ENCODE results near the gene MAP3K8.

MAP3K8 gene

GRCh38 chr10:30437031-30437841, 3.3 kb downstream of the MAP3K8 start:
- Histone ChIP-seq H3K4me1 (ENCODE audit: control insufficient read depth, insufficient read depth, low read length) (peaks cover 18% of the 10 kb centered on the region), H3K9ac (ENCODE audit: low read depth, low read length) (no peak overlapping the region), H3K4me3 (ENCODE audit: low read depth, low read length) (peak overlapping the region; percentile 6), H3K36me3 (ENCODE audit: control insufficient read depth, insufficient read depth, low read length) (peaks cover 4% of the 10 kb centered on the region), H3K27me3 (ENCODE audit: control insufficient read depth, insufficient read depth, low read length) (no peaks in the 10 kb centered on the region), H3K9me3 (ENCODE audit: control insufficient read depth, insufficient read depth, low read length) (no peaks in the 10 kb centered on the region)

DNA sequence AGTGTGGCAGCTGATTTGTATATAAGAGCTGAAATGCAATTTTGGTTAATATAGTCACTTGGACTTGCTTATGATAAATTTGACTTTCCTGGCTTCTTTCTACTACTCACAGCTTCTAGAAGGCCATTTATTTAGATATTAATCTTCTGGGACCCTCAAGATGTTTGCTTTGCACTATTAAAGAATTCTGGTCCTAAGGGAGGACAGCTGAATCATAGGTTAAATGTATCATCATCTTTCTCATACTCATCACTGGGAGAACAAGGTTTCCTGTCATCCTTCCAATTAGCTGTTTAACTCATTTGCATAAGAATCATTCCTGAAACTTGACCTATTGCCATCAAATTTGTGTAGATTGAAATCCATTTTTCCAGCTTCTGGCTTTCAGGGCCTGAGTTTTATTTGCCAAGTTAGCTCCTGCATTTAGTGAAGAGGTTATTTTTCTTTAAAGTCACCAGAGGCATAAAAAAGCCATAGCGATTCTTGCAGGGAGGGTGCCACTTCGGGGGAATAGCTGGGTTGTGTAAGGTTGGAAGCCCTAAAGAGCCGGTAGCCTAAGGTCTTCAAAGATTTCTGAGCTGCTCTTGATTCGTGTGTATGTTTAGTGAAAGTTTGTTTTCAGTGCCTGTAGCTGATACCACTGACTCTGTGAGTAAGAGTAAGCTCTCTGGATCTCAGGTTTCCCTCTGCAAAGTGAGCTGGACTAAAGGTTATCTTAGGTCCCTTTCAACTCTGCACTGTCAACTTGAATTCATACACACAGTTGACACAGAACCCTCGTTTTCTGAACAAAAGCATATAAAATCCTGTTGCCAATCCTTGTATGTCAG, 4.3 kb downstream of the MAP3K8 start:
- Histone ChIP-seq H3K9ac (ENCODE audit: low read depth, low read length) (no peak overlapping the region), H3K4me1 (ENCODE audit: control insufficient read depth, insufficient read depth, low read length) (peaks cover 18% of the 10 kb centered on the region), H3K4me3 (ENCODE audit: low read depth, low read length) (no peak overlapping the region), H3K9me3 (ENCODE audit: control insufficient read depth, insufficient read depth, low read length) (no peaks in the 10 kb centered on the region), H3K27me3 (ENCODE audit: control insufficient read depth, insufficient read depth, low read length) (no peaks in the 10 kb centered on the region), H3K36me3 (ENCODE audit: control insufficient read depth, insufficient read depth, low read length) (peaks cover 9% of the 10 kb centered on the region)

GRCh38 chr10:30439931-30440330, 5.9 kb downstream of the MAP3K8 start:
- Histone ChIP-seq H3K36me3 (ENCODE audit: control insufficient read depth, insufficient read depth, low read length) (peaks cover 9% of the 10 kb centered on the region), H3K4me1 (ENCODE audit: control insufficient read depth, insufficient read depth, low read length) (peaks cover 18% of the 10 kb centered on the region)

GRCh38 chr10:30442019-30442606, 8.1 kb downstream of the MAP3K8 start:
- peaks cover 9% of the 10 kb centered on the region for H3K36me3 ChIP-seq (ENCODE audit: control insufficient read depth, insufficient read depth, low read length)
- no peaks in the 10 kb centered on the region for H3K27me3 ChIP-seq (ENCODE audit: control insufficient read depth, insufficient read depth, low read length)
- H3K4me3 ChIP-seq (ENCODE audit: low read depth, low read length) = no peak overlapping the region
- no peak overlapping the region for H3K9ac ChIP-seq (ENCODE audit: low read depth, low read length)
- H3K9me3 ChIP-seq (ENCODE audit: control insufficient read depth, insufficient read depth, low read length) = no peaks in the 10 kb centered on the region
- H3K4me1 ChIP-seq (ENCODE audit: control insufficient read depth, insufficient read depth, low read length) = peaks cover 14% of the 10 kb centered on the region

More at GRCh38 chr10:30439931-30440330, 5.9 kb downstream of the MAP3K8 start:
- no peaks in the 10 kb centered on the region for H3K27me3 ChIP-seq (ENCODE audit: control insufficient read depth, insufficient read depth, low read length)
- H3K9me3 ChIP-seq (ENCODE audit: control insufficient read depth, insufficient read depth, low read length) = no peaks in the 10 kb centered on the region
- H3K9ac ChIP-seq (ENCODE audit: low read depth, low read length) = no peak overlapping the region
- no peak overlapping the region for H3K4me3 ChIP-seq (ENCODE audit: low read depth, low read length)

DNA sequence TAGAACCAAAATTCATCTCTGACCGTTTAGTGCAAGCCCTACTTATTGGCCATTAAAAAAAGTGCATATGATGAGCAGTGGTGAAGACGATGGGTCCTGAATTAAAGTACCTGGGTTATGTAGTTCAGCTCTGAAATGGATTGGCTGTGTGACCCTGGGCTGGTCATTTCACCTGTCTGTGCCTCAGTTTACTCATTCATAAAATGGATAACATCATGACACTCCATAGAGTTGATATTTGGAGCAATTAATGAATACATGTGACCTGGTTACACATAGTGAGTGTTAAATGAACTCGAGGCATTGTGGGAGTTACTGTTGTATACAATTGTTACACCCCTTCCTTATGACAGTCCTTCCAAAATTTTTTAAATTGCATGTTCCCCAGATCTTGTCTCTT, 9.1 kb downstream of the MAP3K8 start:
- Histone ChIP-seq H3K4me3 (ENCODE audit: low read depth, low read length) (no peak overlapping the region), H3K9me3 (ENCODE audit: control insufficient read depth, insufficient read depth, low read length) (no peaks in the 10 kb centered on the region), H3K27me3 (ENCODE audit: control insufficient read depth, insufficient read depth, low read length) (no peaks in the 10 kb centered on the region), H3K9ac (ENCODE audit: low read depth, low read length) (no peak overlapping the region), H3K36me3 (ENCODE audit: control insufficient read depth, insufficient read depth, low read length) (peaks cover 9% of the 10 kb centered on the region), H3K4me1 (ENCODE audit: control insufficient read depth, insufficient read depth, low read length) (peaks cover 6% of the 10 kb centered on the region)

GRCh38 chr10:30445711-30446110, 11.7 kb downstream of the MAP3K8 start:
- H3K4me3 ChIP-seq (ENCODE audit: low read depth, low read length) = no peak overlapping the region
- H3K27me3 ChIP-seq (ENCODE audit: control insufficient read depth, insufficient read depth, low read length) = no peaks in the 10 kb centered on the region
- H3K36me3 ChIP-seq (ENCODE audit: control insufficient read depth, insufficient read depth, low read length) = peaks cover 8% of the 10 kb centered on the region
- H3K4me1 ChIP-seq (ENCODE audit: control insufficient read depth, insufficient read depth, low read length) = no peaks in the 10 kb centered on the region
- H3K9me3 ChIP-seq (ENCODE audit: control insufficient read depth, insufficient read depth, low read length) = no peaks in the 10 kb centered on the region
- no peak overlapping the region for H3K9ac ChIP-seq (ENCODE audit: low read depth, low read length)

DNA sequence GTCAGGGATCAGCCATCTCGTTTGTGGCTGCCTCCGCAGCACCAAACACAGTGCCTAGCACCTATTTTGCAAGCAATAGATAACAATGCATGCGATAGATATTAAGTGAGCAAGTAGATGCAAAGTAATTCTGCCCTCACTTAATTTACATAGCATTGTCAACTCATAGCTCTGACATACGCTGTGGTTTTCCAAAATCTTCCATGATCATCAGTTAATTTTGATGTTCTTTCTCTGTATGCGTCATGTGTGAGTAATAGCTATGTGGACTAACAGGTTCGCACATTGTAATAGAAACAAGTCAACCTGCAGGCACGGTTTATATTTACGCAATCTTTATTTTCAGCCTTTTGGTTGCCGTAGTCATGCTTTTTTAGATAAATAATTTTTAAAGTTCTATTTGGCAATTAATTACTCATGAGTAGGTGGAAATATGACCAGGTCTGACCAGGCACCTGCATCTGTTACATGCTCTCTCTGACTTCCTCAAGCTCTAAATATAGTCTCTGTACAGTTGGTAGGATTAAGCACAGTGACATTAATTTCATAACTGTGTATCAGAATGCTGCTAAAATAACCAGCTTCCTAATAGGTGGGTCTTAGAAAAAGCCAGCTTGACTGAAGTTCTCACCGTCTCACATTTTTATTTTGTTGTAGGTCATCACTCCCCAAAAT, 13.3 kb downstream of the MAP3K8 start:
- no peaks in the 10 kb centered on the region for H3K27me3 ChIP-seq (ENCODE audit: control insufficient read depth, insufficient read depth, low read length)
- H3K4me3 ChIP-seq (ENCODE audit: low read depth, low read length) = no peak overlapping the region
- H3K4me1 ChIP-seq (ENCODE audit: control insufficient read depth, insufficient read depth, low read length) = no peaks in the 10 kb centered on the region
- peaks cover 8% of the 10 kb centered on the region for H3K36me3 ChIP-seq (ENCODE audit: control insufficient read depth, insufficient read depth, low read length)
- H3K9me3 ChIP-seq (ENCODE audit: control insufficient read depth, insufficient read depth, low read length) = no peaks in the 10 kb centered on the region
- no peak overlapping the region for H3K9ac ChIP-seq (ENCODE audit: low read depth, low read length)

DNA sequence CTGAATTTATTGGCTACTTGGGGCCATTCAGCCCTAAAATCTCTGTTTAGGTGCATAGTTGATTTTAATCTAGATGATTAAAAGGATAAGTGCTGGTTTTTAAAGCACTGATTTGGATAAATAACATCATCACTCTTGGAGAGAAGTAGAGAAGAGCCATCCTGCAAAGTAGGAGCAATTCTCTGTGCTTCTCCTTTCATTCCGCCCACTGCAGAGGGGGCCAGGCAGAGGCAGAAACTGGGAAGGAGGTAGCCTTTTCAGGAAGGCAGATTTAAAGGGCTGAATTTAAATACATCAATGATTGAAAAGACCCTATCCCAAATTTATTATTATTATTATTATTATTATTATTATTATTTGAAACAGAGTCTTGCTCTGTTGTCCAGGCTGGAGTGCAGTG, 14.1 kb downstream of the MAP3K8 start:
- no peak overlapping the region for H3K9ac ChIP-seq (ENCODE audit: low read depth, low read length)
- H3K9me3 ChIP-seq (ENCODE audit: control insufficient read depth, insufficient read depth, low read length) = no peaks in the 10 kb centered on the region
- peaks cover 3% of the 10 kb centered on the region for H3K36me3 ChIP-seq (ENCODE audit: control insufficient read depth, insufficient read depth, low read length)
- H3K4me1 ChIP-seq (ENCODE audit: control insufficient read depth, insufficient read depth, low read length) = no peaks in the 10 kb centered on the region
- H3K4me3 ChIP-seq (ENCODE audit: low read depth, low read length) = no peak overlapping the region
- no peaks in the 10 kb centered on the region for H3K27me3 ChIP-seq (ENCODE audit: control insufficient read depth, insufficient read depth, low read length)

GRCh38 chr10:30453764-30454527, 20.0 kb downstream of the MAP3K8 start:
- Histone ChIP-seq H3K27me3 (ENCODE audit: control insufficient read depth, insufficient read depth, low read length) (no peaks in the 10 kb centered on the region), H3K9me3 (ENCODE audit: control insufficient read depth, insufficient read depth, low read length) (no peaks in the 10 kb centered on the region), H3K4me3 (ENCODE audit: low read depth, low read length) (no peak overlapping the region), H3K4me1 (ENCODE audit: control insufficient read depth, insufficient read depth, low read length) (no peaks in the 10 kb centered on the region), H3K36me3 (ENCODE audit: control insufficient read depth, insufficient read depth, low read length) (peaks cover 3% of the 10 kb centered on the region), H3K9ac (ENCODE audit: low read depth, low read length) (no peak overlapping the region)

- no peaks in the 10 kb centered on the region for H3K27me3 ChIP-seq (ENCODE audit: control insufficient read depth, insufficient read depth, low read length)
- H3K9me3 ChIP-seq (ENCODE audit: control insufficient read depth, insufficient read depth, low read length) = no peaks in the 10 kb centered on the region
- H3K4me3 ChIP-seq (ENCODE audit: low read depth, low read length) = no peak overlapping the region
- no peak overlapping the region for H3K9ac ChIP-seq (ENCODE audit: low read depth, low read length)
- no peaks in the 10 kb centered on the region for H3K4me1 ChIP-seq (ENCODE audit: control insufficient read depth, insufficient read depth, low read length)
- peaks cover 9% of the 10 kb centered on the region for H3K36me3 ChIP-seq (ENCODE audit: control insufficient read depth, insufficient read depth, low read length)
These were observed 20.9 kb downstream of the MAP3K8 start for GRCh38 chr10:30454744-30455510.

All from iPS-15b (cell line).